Liver (tissue), 9 donors: ENCODE data around the gene DOCK8. TPM values are rescaled to one million over a fixed set of nuclear protein-coding genes. Genes with fewer than 3 reads are reported as not detected.

ENCODE experiments used
- DNase-seq: peaks from one replicate; pipeline ENCODE4 v3.0.0-alpha.2; 2017; ENCODE audit warnings: low spot score
- H3K27ac ChIP-seq, 2 donors: one replicate each; pipeline ENCODE4 v1.7.0; 2013; ENCODE audit warnings: inconsistent platforms in 2 of 2, low read length in 2 of 2, control low read depth in 1 of 2, low read depth in 1 of 2, mild to moderate bottlenecking in 1 of 2
- H3K27me3 ChIP-seq, 4 donors: one replicate each; pipeline versions ENCODE4 v1.6.1 to v1.7.0; 2013; ENCODE audit warnings: low read length in 3 of 4, inconsistent platforms in 1 of 4, mild to moderate bottlenecking in 1 of 4, moderate library complexity in 1 of 4; ENCODE audit not compliant: control insufficient read depth in 4 of 4, insufficient read depth in 4 of 4
- H3K36me3 ChIP-seq, 4 donors: one replicate each; pipeline versions ENCODE4 v1.6.1 to v1.7.0; 2013; ENCODE audit warnings: low read length in 3 of 4, mild to moderate bottlenecking in 3 of 4, low read depth in 1 of 4, moderate library complexity in 1 of 4; ENCODE audit not compliant: control insufficient read depth in 4 of 4, insufficient read depth in 3 of 4
- H3K4me1 ChIP-seq, 4 donors: one replicate each; pipeline versions ENCODE4 v1.6.1 to v1.7.0; 2013; ENCODE audit warnings: low read length in 3 of 4, mild to moderate bottlenecking in 3 of 4, moderate library complexity in 1 of 4; ENCODE audit not compliant: control insufficient read depth in 4 of 4, insufficient read depth in 4 of 4
- H3K4me3 ChIP-seq, 3 donors: one replicate each; pipeline versions ENCODE4 v1.6.1 to v1.7.0; 2013; ENCODE audit warnings: low read length in 3 of 3, control low read depth in 1 of 3, low read depth in 1 of 3, mild to moderate bottlenecking in 1 of 3
- H3K9ac ChIP-seq, 2 donors: one replicate each; pipeline ENCODE4 v1.7.0; 2013; ENCODE audit warnings: low read length in 2 of 2, mild to moderate bottlenecking in 2 of 2, moderate library complexity in 2 of 2, control low read depth in 1 of 2, low read depth in 1 of 2
- H3K9me3 ChIP-seq, 4 donors: one replicate each; pipeline versions ENCODE4 v1.6.1 to v1.7.0; 2013; ENCODE audit warnings: low read length in 3 of 4; ENCODE audit not compliant: control insufficient read depth in 4 of 4
- ATF3 ChIP-seq: IDR thresholded peaks from 2 replicates; pipeline ENCODE4 v1.6.1; 2016; ENCODE audit warnings: antibody characterized with exemption
- CTCF ChIP-seq: fragments of 150-350 bp; IDR thresholded peaks from 2 replicates; pipeline ENCODE4 v1.5.1; 2017; ENCODE audit warnings: improper control_type of control experiment, low read depth, low read length; ENCODE audit not compliant: missing input control
- EGR1 ChIP-seq, 2 donors: IDR thresholded peaks; 2 replicates each; pipeline ENCODE4 v1.6.1; 2016 to 2018; ENCODE audit warnings: antibody characterized with exemption in 2 of 2, low read depth in 2 of 2
- FOXA2 ChIP-seq: IDR thresholded peaks from 2 replicates; pipeline ENCODE4 v1.6.1; 2016; ENCODE audit warnings: antibody characterized with exemption
- GABPA ChIP-seq, 2 donors: IDR thresholded peaks in 1 of 2; conservative IDR thresholded peaks in 1 of 2; 2 replicates each; pipeline ENCODE4 v1.6.1; 2016; ENCODE audit warnings: antibody characterized with exemption in 2 of 2, mild to moderate bottlenecking in 1 of 2, moderate library complexity in 1 of 2
- HNF4A ChIP-seq, 2 donors: conservative IDR thresholded peaks; 2 replicates each; pipeline ENCODE4 v1.6.1; 2016; ENCODE audit warnings: antibody characterized with exemption in 2 of 2, mild to moderate bottlenecking in 2 of 2
- HNF4G ChIP-seq: IDR thresholded peaks from 2 replicates; pipeline ENCODE4 v1.6.1; 2016; ENCODE audit warnings: antibody characterized with exemption
- JUND ChIP-seq, 2 donors: IDR thresholded peaks; 2 replicates each; pipeline ENCODE4 v1.6.1; 2016; ENCODE audit warnings: antibody characterized with exemption in 2 of 2
- MAX ChIP-seq: IDR thresholded peaks from 2 replicates; pipeline ENCODE4 v1.6.1; 2016; ENCODE audit warnings: antibody characterized with exemption
- NR2F2 ChIP-seq: IDR thresholded peaks from 2 replicates; pipeline ENCODE4 v1.6.1; 2016; ENCODE audit warnings: antibody characterized with exemption
- RAD21 ChIP-seq, 2 donors: IDR thresholded peaks; 2 replicates each; pipeline ENCODE4 v1.6.1; 2016; ENCODE audit warnings: antibody characterized with exemption in 2 of 2, mild to moderate bottlenecking in 2 of 2
- RXRA ChIP-seq, 2 donors: IDR thresholded peaks; 2 replicates each; pipeline ENCODE4 v1.6.1; 2017 to 2018; ENCODE audit warnings: antibody characterized with exemption in 2 of 2, mild to moderate bottlenecking in 1 of 2
- SP1 ChIP-seq: IDR thresholded peaks from 2 replicates; pipeline ENCODE4 v1.6.1; 2018; ENCODE audit warnings: antibody characterized with exemption, mild to moderate bottlenecking
- TAF1 ChIP-seq: conservative IDR thresholded peaks from 2 replicates; pipeline ENCODE4 v1.6.1; 2016; ENCODE audit warnings: antibody characterized with exemption, mild to moderate bottlenecking
- YY1 ChIP-seq: IDR thresholded peaks from 2 replicates; pipeline ENCODE4 v1.6.1; 2016; ENCODE audit warnings: antibody characterized with exemption, mild to moderate bottlenecking
- WGBS: extraction: QIAGEN DNeasy Blood & Tissue Kit; methylation state at CpG from one replicate; pipeline ENCODE4 v1.1.7; 2013; 5-methylcytosine and 5-hydroxymethylcytosine counted together
- polyA plus RNA-seq, 2 donors: library from polyadenylated mRNA; stranded (reverse) in 1 of 2; unstranded in 1 of 2; fragments of 200-250 nt in 1 of 2; fragments of >200 nt in 1 of 2; fragmentation: Nextera tagmentation in 1 of 2; extraction: Ambion mirVana in 1 of 2; gene quantifications; one replicate each; pipeline versions ENCODE4 v1.2.1 to v1.2.3, GENCODE V29; 2013 to 2015
- total RNA-seq, 2 donors: library from RNA; depleted of rRNA; stranded (reverse); fragments of >200 nt; gene quantifications; one replicate each; pipeline ENCODE4 v1.2.3, GENCODE V29; 2014
- TF ChIP-seq, protein P1 (sequence below): IDR thresholded peaks from 2 replicates; pipeline ENCODE4 v1.6.1; 2016; ENCODE audit warnings: antibody characterized with exemption
- donor health status: healthy.
- donor health status: healthy.
- donor health status: healthy.
- donor health status: healthy.
- donor health status: healthy.

DOCK8 gene
- total and polyA plus RNA-seq, 4 donors: 3.8 to 22.6 (median 7.4) TPM

DNA sequence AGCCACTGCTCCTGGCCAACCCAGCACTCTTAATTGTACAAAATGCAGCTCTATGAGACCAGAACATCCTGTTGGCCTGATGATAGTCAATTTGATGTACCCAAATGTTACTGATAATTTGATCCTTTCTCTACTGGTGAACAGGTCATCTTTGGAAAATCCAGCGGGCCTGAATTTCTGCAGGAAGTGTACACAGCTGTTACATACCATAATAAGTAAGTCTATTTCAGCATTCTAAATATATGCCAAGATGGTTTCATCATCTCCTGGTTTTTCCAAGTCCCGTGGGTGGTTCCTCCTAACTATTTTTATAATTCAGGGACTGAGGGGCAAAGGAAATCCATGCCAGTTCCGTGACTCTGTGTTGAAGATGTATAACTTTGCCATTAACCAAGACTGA is 155.4 kb downstream of the DOCK8 start:
- Histone ChIP-seq H3K4me1 (no peaks in the 10 kb centered on the region), H3K4me3 (no peak overlapping the region), H3K36me3 (peaks cover 1 to 8% (median 3%) of the 10 kb centered on the region in 4 donors), H3K27me3 (peaks cover 0 to 4% (median 0%) of the 10 kb centered on the region in 4 donors), H3K9me3 (no peaks in the 10 kb centered on the region), H3K9ac (no peak overlapping the region), H3K27ac (no peak overlapping the region)
- 64% methylated on average over 3 of the region's 3 CpGs for WGBS
- no peak for DNase-seq
- TF ChIP-seq HNF4G (no peak), RXRA (IDR thresholded peaks at IDR 0.05) (no peak), SP1 (no peak), TAF1 (no peak), CTCF (no peak), NR2F2 (no peak), RAD21 (IDR thresholded peaks at IDR 0.05) (no peak), JUND (IDR thresholded peaks at IDR 0.05) (no peak), MAX (no peak), FOXA2 (no peak), EGR1 (IDR thresholded peaks at IDR 0.05; ENCODE audit: low read depth in 2 of 2) (no peak), YY1 (no peak), HNF4A (conservative IDR thresholded peaks at IDR 0.05) (no peak), GABPA (IDR thresholded peaks at IDR 0.05 in 1 of 2, conservative IDR thresholded peaks at IDR 0.05 in 1 of 2) (no peak), ATF3 (no peak)
- TF ChIP-seq, protein P1, sequence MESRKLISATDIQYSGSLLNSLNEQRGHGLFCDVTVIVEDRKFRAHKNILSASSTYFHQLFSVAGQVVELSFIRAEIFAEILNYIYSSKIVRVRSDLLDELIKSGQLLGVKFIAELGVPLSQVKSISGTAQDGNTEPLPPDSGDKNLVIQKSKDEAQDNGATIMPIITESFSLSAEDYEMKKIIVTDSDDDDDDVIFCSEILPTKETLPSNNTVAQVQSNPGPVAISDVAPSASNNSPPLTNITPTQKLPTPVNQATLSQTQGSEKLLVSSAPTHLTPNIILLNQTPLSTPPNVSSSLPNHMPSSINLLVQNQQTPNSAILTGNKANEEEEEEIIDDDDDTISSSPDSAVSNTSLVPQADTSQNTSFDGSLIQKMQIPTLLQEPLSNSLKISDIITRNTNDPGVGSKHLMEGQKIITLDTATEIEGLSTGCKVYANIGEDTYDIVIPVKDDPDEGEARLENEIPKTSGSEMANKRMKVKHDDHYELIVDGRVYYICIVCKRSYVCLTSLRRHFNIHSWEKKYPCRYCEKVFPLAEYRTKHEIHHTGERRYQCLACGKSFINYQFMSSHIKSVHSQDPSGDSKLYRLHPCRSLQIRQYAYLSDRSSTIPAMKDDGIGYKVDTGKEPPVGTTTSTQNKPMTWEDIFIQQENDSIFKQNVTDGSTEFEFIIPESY: no peak

GRCh38 chr9:371349-371748 is 156.7 kb downstream of the DOCK8 start:
- peaks cover 1 to 8% (median 3%) of the 10 kb centered on the region in 4 donors for H3K36me3 ChIP-seq
- no peak overlapping the region for H3K9ac ChIP-seq
- no peak for DNase-seq
- no peak overlapping the region for H3K27ac ChIP-seq
- H3K4me1 ChIP-seq: no peaks in the 10 kb centered on the region
- H3K4me3 ChIP-seq: no peak overlapping the region
- no peak for TF ChIP-seq JUND (IDR thresholded peaks at IDR 0.05)
- no peak for TF ChIP-seq FOXA2
- no peak for TF ChIP-seq NR2F2
- TF ChIP-seq GABPA (IDR thresholded peaks at IDR 0.05 in 1 of 2, conservative IDR thresholded peaks at IDR 0.05 in 1 of 2): no peak
- no peak for TF ChIP-seq YY1
- no peak for TF ChIP-seq CTCF
- no peak for TF ChIP-seq SP1
- H3K27me3 ChIP-seq: peaks cover 0 to 4% (median 0%) of the 10 kb centered on the region in 4 donors
- no peaks in the 10 kb centered on the region for H3K9me3 ChIP-seq
- WGBS: 77% methylated on average over 3 of the region's 3 CpGs
